Esophagus muscularis mucosa (tissue), 4 donors: ENCODE results near the gene USP24. TPM values are rescaled to one million over a fixed set of nuclear protein-coding genes. Genes with fewer than 3 reads are reported as not detected.

Experiments
- DNase-seq: peaks from one replicate; pipeline ENCODE4 v3.0.0-alpha.2; 2017; ENCODE audit errors: extremely low spot score
- H3K27ac ChIP-seq, 4 donors: fragments of 200-600 bp; sonication (generic); replicated peaks in 1 of 4; 1 replicate in 3 of 4; 2 replicates in 1 of 4; pipeline ENCODE4 v1.5.1; 2016 to 2019; ENCODE audit warnings: mild to moderate bottlenecking in 1 of 4
- H3K27me3 ChIP-seq, 4 donors: fragments of 200-600 bp; sonication (generic); one replicate each; pipeline versions ENCODE4 v1.5.1 to v1.6.0; 2016 to 2019
- H3K36me3 ChIP-seq, 4 donors: fragments of 200-600 bp; sonication (generic); one replicate each; pipeline ENCODE4 v1.5.1; 2016 to 2019
- H3K4me1 ChIP-seq, 4 donors: fragments of 200-600 bp; sonication (generic); one replicate each; pipeline ENCODE4 v1.5.1; 2016 to 2019
- H3K4me3 ChIP-seq, 4 donors: fragments of 200-600 bp; sonication (generic); 1 replicate in 2 of 4; 2 replicates in 2 of 4; pipeline ENCODE4 v1.5.1; 2016 to 2019; ENCODE audit warnings: mild to moderate bottlenecking in 4 of 4, moderate library complexity in 1 of 4
- H3K9me3 ChIP-seq, 4 donors: fragments of 200-600 bp; sonication (generic); 1 replicate in 3 of 4; 2 replicates in 1 of 4; pipeline ENCODE4 v1.5.1; 2016 to 2019
- CTCF ChIP-seq, 3 experiments: fragments of 200-600 bp in 2 of 3; fragments of 450-650 bp in 1 of 3; sonication (generic) in 2 of 3; IDR thresholded peaks; one replicate each; pipeline ENCODE4 v1.5.1; 2017 to 2019; ENCODE audit warnings: antibody characterized with exemption in 3 of 3, mild to moderate bottlenecking in 2 of 3, moderate library complexity in 1 of 3
- EP300 ChIP-seq: sonication (generic); formaldehyde crosslinking; IDR thresholded peaks from one replicate; pipeline ENCODE4 v1.6.1; 2017; ENCODE audit warnings: antibody characterized with exemption
- POLR2A ChIP-seq: fragments of 450-650 bp; IDR thresholded peaks from one replicate; pipeline ENCODE4 v1.6.1; 2017; ENCODE audit warnings: antibody characterized with exemption, moderate library complexity, mild to moderate bottlenecking, low read depth
- POLR2AphosphoS5 ChIP-seq, 2 donors: sonication (generic); formaldehyde crosslinking; IDR thresholded peaks; one replicate each; pipeline ENCODE4 v1.6.1; 2017; ENCODE audit warnings: antibody characterized with exemption in 2 of 2
- WGBS: methylation state at CpG from one replicate; pipeline ENCODE4 v1.1.5; 2018; 5-methylcytosine and 5-hydroxymethylcytosine counted together
- intact Hi-C: fragments of 100-400 bp; cut with DNase I; formaldehyde crosslinking; loops from one replicate; pipeline ENCODE4 v1.15.1; 2023
- total RNA-seq, 4 donors: library from RNA; depleted of rRNA; stranded (reverse); fragments of >200 nt; gene quantifications; one replicate each; pipeline versions ENCODE4 v1.1.0 to v1.2.1, GENCODE V29; 2016

The USP24 gene
- total RNA-seq, 4 donors from 2014 or later = 28.3 to 45.3 (median 37.7) TPM

DNA sequence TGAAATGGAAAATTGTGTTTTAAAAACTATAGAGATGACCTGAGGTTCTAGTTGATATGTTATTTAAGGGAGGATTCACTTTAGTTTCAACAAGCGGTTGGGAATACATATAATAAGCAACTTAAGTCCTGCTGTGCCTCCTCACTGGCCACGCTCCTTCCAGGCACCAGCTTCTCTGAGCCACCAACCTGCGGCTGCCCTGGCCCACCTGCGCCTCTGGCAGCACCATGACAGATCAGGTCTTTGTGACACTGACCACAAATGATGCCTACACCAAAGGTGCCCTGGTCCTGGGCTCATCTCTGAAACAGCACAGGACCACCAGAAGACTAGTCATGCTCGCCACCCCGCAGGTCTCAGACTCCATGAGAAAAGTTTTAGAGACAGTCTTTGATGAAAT is 7.0 kb upstream of the USP24 start:
- 78% methylated on average over 6 of the region's 6 CpGs for WGBS
- no peaks in the 10 kb centered on the region for H3K9me3 ChIP-seq
- no peaks in the 10 kb centered on the region for H3K36me3 ChIP-seq
- TF ChIP-seq POLR2AphosphoS5 (IDR thresholded peaks at IDR 0.05) = no peak
- no peak for TF ChIP-seq EP300
- no peak for TF ChIP-seq CTCF (IDR thresholded peaks at IDR 0.05)
- no peak for TF ChIP-seq POLR2A
- no peak overlapping the region for H3K4me3 ChIP-seq
- H3K4me1 ChIP-seq = peaks cover 0 to 6% (median 2%) of the 10 kb centered on the region in 4 donors
- intact Hi-C loops = no loop called here
- H3K27ac ChIP-seq = no peak overlapping the region
- DNase-seq = no peak
- no peaks in the 10 kb centered on the region for H3K27me3 ChIP-seq

- DNase-seq = no peak
- 53% methylated on average over 6 of the region's 6 CpGs for WGBS
- Histone ChIP-seq H3K4me1 (peaks cover 17 to 40% (median 28%) of the 10 kb centered on the region in 4 donors), H3K9me3 (no peaks in the 10 kb centered on the region), H3K4me3 (no peak overlapping the region), H3K36me3 (no peaks in the 10 kb centered on the region), H3K27me3 (no peaks in the 10 kb centered on the region), H3K27ac (peak overlapping the region in 1 of 4 donors; percentile 30)
- intact Hi-C loops = loop anchor here (5.0 kb wide), 1 partner anchor 60 kb away; no protein-coding TSS in a partner anchor
- TF ChIP-seq POLR2A (no peak), POLR2AphosphoS5 (IDR thresholded peaks at IDR 0.05) (no peak), EP300 (no peak), CTCF (IDR thresholded peaks at IDR 0.05) (no peak)
These were observed 2.2 kb upstream of the USP24 start for GRCh38 chr1:55217226-55217986.

DNA sequence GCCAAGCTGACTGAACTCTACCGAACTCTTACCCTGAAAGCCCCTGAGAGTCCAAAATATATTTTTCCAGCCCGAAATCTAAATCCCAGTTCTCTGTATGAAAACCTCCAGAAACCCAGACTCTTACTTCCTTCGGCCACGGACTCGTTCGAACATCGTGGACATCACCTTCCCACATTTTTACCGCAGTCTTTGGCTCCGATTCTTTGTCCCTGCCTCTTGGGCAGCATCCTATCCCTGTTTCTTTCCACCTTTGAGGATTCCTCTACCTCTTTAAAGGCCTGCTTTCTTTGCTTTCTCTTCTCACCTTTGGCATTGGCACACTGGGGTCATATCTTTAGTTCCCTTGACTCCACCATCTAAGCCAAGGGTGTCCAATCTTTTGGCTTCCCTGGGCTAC is 932 bp upstream of the USP24 start:
- H3K27ac ChIP-seq = peak overlapping the region; percentile 96 to 99 (median 98)
- no peak for TF ChIP-seq CTCF (IDR thresholded peaks at IDR 0.05)
- TF ChIP-seq POLR2AphosphoS5 (IDR thresholded peaks at IDR 0.05) = no peak
- no peak for TF ChIP-seq POLR2A
- no peak for TF ChIP-seq EP300
- H3K4me1 ChIP-seq = peaks cover 29 to 53% (median 41%) of the 10 kb centered on the region in 4 donors

DNA sequence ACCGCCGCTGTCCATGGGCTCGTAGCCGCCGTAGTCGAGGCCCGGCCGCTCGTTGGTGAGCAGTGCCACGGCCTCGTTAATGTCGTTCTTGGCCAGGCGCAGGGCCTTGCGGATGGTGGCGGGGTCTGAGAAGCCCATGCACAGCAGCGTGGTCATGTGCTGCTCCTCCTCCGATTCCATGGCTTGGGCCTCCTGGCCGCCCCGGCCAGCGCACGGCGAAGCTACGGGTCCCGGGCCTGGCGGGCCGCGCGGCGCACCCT is 300 bp downstream of the USP24 start:
- no peaks in the 10 kb centered on the region for H3K36me3 ChIP-seq
- WGBS = no CpG with 5 or more reads among the region's 29 CpGs
- peak overlapping the region; percentile 86 to 94 (median 92) for H3K4me3 ChIP-seq
- no peak for DNase-seq
- no peaks in the 10 kb centered on the region for H3K9me3 ChIP-seq
- peak overlapping the region; percentile 96 to 99 (median 98) for H3K27ac ChIP-seq
- no peak for TF ChIP-seq POLR2A
- no peak for TF ChIP-seq POLR2AphosphoS5 (IDR thresholded peaks at IDR 0.05)
- TF ChIP-seq CTCF (IDR thresholded peaks at IDR 0.05) = no peak
- TF ChIP-seq EP300 = no peak
- no peaks in the 10 kb centered on the region for H3K27me3 ChIP-seq
- peaks cover 39 to 65% (median 54%) of the 10 kb centered on the region in 4 donors for H3K4me1 ChIP-seq
- intact Hi-C loops = loop anchor here (5.0 kb wide), 1 partner anchor 62 kb away; no protein-coding TSS in a partner anchor

More for the DNA sequence above, 932 bp upstream of the USP24 start:
- Histone ChIP-seq H3K4me3 (peak overlapping the region; percentile 86 to 94 (median 92)), H3K36me3 (no peaks in the 10 kb centered on the region), H3K9me3 (no peaks in the 10 kb centered on the region), H3K27me3 (no peaks in the 10 kb centered on the region)
- intact Hi-C loops = loop anchor here (5.0 kb wide), 1 partner anchor 61 kb away; no protein-coding TSS in a partner anchor
- DNase-seq = no peak
- WGBS = 20% methylated on average over 9 of the region's 9 CpGs
